Daoy (cell line): ENCODE results near the gene BLOC1S2. TPM values are rescaled to one million over a fixed set of nuclear protein-coding genes. Genes with fewer than 3 reads are reported as not detected.

Source experiments
- total RNA-seq: library from RNA; depleted of rRNA; stranded (reverse); fragments of >200 nt; shearing (Covaris generic); gene quantifications from 2 replicates; pipeline ENCODE4 v1.2.3, GENCODE V29; 2014; rRNA removed

BLOC1S2 gene
- total RNA-seq, 1 experiment from 2014 or later = 67.8 TPM

Other genes starting within 250 kb of the BLOC1S2 start
- gene CPN1, start 204.8 kb downstream of the BLOC1S2 start, total RNA-seq = not detected in 2 replicates
- gene ERLIN1, start 100.7 kb downstream of the BLOC1S2 start, total RNA-seq = 24.5 and 28.5 TPM in 2 replicates
- gene CHUK, start 57.1 kb downstream of the BLOC1S2 start, total RNA-seq = 36.6 and 39.0 TPM in 2 replicates
- gene CWF19L1, start 19.0 kb downstream of the BLOC1S2 start, total RNA-seq = 40.4 and 41.1 TPM in 2 replicates
- not detected in 2 replicates for gene PKD2L1, start 43.5 kb upstream of the BLOC1S2 start, total RNA-seq
- 45.2 and 46.5 TPM in 2 replicates for gene SCD, start 60.6 kb upstream of the BLOC1S2 start, total RNA-seq
- not detected in 2 replicates for gene WNT8B, start 176.3 kb upstream of the BLOC1S2 start, total RNA-seq
- 0.27 and 0.34 TPM in 2 replicates for gene SEC31B, start 233.2 kb upstream of the BLOC1S2 start, total RNA-seq
- 138 and 147 TPM in 2 replicates for gene NDUFB8, start 243.2 kb upstream of the BLOC1S2 start, total RNA-seq
- gene HIF1AN, start 249.3 kb upstream of the BLOC1S2 start, total RNA-seq = 3.6 and 4.6 TPM in 2 replicates